Peyer's patch (tissue), 4 donors: ENCODE data around the gene HMGXB3.

Source experiments
- CTCF ChIP-seq, 6 experiments: fragments of 450-650 bp in 4 of 6; fragments of 200-600 bp in 2 of 6; sonication (generic) in 1 of 6; IDR thresholded peaks; one replicate each; pipeline ENCODE4 v1.5.1; 2017 to 2019; ENCODE audit warnings: antibody characterized with exemption in 6 of 6, mild to moderate bottlenecking in 3 of 6, moderate library complexity in 1 of 6
- POLR2A ChIP-seq, 2 donors: fragments of 450-650 bp; IDR thresholded peaks; one replicate each; pipeline ENCODE4 v1.5.1; 2017; ENCODE audit warnings: antibody characterized with exemption in 2 of 2, mild to moderate bottlenecking in 2 of 2, moderate library complexity in 2 of 2

- no peak for TF ChIP-seq POLR2A (IDR thresholded peaks at IDR 0.05)
- TF ChIP-seq CTCF (IDR thresholded peaks at IDR 0.05) = no peak
Observed at GRCh38 chr5:150077060-150077459, 76.5 kb downstream of the HMGXB3 start.
